ENCODE measurements around the gene TMPO. TPM values are rescaled to one million over a fixed set of nuclear protein-coding genes. Genes with fewer than 3 reads are reported as not detected.

The TMPO gene
- total and polyA plus RNA-seq, 2 of the 4 experiments (the other 2 are of a cell fraction), result 30.0 to 62.0 TPM

DNA sequence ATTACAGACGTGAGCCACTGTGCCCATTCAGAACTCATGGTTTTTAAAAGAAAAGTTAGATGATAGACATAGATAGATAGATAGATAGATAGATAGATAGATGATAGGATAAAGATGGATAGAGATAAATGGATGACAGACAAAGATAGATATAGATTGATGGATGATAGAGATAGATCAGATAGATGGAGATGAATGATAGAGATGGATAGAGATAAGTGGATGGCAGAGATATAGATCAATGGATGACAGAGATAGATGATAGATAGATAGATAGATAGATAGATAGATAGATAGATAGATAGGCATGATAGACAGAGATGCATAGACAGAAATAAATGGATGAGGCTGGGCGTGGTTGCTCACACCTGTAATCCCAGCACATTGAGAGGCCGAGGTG, 64.4 kb downstream of the TMPO start:
- intact Hi-C loops (cut with micrococcal nuclease), result no loop called here

More for the DNA sequence above, 64.4 kb downstream of the TMPO start:
- Histone ChIP-seq H3K9me1 (ENCODE audit: insufficient read depth, low read length) (no peaks in the 10 kb centered on the region), H3K9me3 (ENCODE audit: control insufficient read depth, insufficient read depth, low read length) (no peaks in the 10 kb centered on the region), H3K4me2 (ENCODE audit: low read depth, low read length) (no peak overlapping the region), H3K27ac (ENCODE audit: insufficient read depth, low read length) (no peak overlapping the region), H3K4me3 (ENCODE audit: insufficient read depth, low read depth, low read length) (no peak overlapping the region), H3K4me1 (ENCODE audit: control insufficient read depth, insufficient read depth, low read length) (no peaks in the 10 kb centered on the region), H3K79me1 (ENCODE audit: low read depth in 1 of 2, low read length in 2 of 2) (no peaks in the 10 kb centered on the region), H3K36me3 (ENCODE audit: control insufficient read depth, insufficient read depth, low read length) (no peaks in the 10 kb centered on the region), H3K23ac (ENCODE audit: low read depth, low read length) (no peak overlapping the region), H2BK15ac (ENCODE audit: low read depth, low read length) (no peak overlapping the region), H4K91ac (ENCODE audit: insufficient read depth, low read depth, low read length) (no peak overlapping the region), H2BK120ac (ENCODE audit: low read depth, low read length) (no peak overlapping the region), H2AFZ (replicated peaks; ENCODE audit: low read length, poor library complexity) (no peak overlapping the region), H3K27me3 (ENCODE audit: control insufficient read depth, insufficient read depth, low read length) (no peaks in the 10 kb centered on the region), H3K14ac (replicated peaks; ENCODE audit: low read depth, low read length) (no peak overlapping the region), H4K20me1 (ENCODE audit: insufficient read depth, low read length) (no peaks in the 10 kb centered on the region), H3K56ac (ENCODE audit: extremely low read depth, insufficient read depth, low read length) (no peak overlapping the region), H4K5ac (ENCODE audit: low read depth, low read length) (no peak overlapping the region), H3K18ac (ENCODE audit: low read depth, low read length) (no peak overlapping the region), H4K8ac (ENCODE audit: low read depth in 2 of 2, low read length in 2 of 2) (no peak overlapping the region), H2BK5ac (ENCODE audit: low read depth, low read length, poor library complexity, severe bottlenecking) (no peak overlapping the region), H2AK9ac (replicated peaks; ENCODE audit: low read depth, low read length, poor library complexity) (no peak overlapping the region), H3K4ac (ENCODE audit: low read depth, low read length) (no peak overlapping the region), H2BK20ac (ENCODE audit: low read depth, low read length) (no peak overlapping the region), H3K9ac (ENCODE audit: low read depth, low read length) (no peak overlapping the region), H2AK5ac (ENCODE audit: low read depth, low read length) (no peak overlapping the region)
- WGBS, 2 experiments (ENCODE audit: extremely low coverage in 2 of 2, insufficient read length in 1 of 2), result 89% methylated on average over 3 of the region's 3 CpGs; no CpG with 5 or more reads in 1 of the 2 experiments
- POLR2A ChIA-PET (ENCODE audit: unreplicated experiment), result no interaction called here
- TF ChIP-seq MAZ (IDR thresholded peaks at IDR 0.05; ENCODE audit: borderline replicate concordance, low read depth, low read length) (no peak), RAD21 (IDR thresholded peaks at IDR 0.05; ENCODE audit: low read length) (no peak), CEBPB (IDR thresholded peaks at IDR 0.05; ENCODE audit: low read depth, low read length) (no peak), RCOR1 (IDR thresholded peaks at IDR 0.05; ENCODE audit: insufficient replicate concordance, low read length) (no peak), MXI1 (IDR thresholded peaks at IDR 0.05; ENCODE audit: borderline replicate concordance, low read depth, low read length) (no peak), NFE2L2 (IDR thresholded peaks at IDR 0.05; ENCODE audit: low read depth, low read length) (no peak), RFX5 (IDR thresholded peaks at IDR 0.05; ENCODE audit: low read depth, low read length) (no peak), MAFK (IDR thresholded peaks at IDR 0.05; ENCODE audit: low read depth, low read length) (no peak), POLR2A (IDR thresholded peaks at IDR 0.05; ENCODE audit: low read depth, low read length) (no peak), CHD1 (IDR thresholded peaks at IDR 0.05; ENCODE audit: low read depth, low read length) (no peak), FOS (IDR thresholded peaks at IDR 0.05; ENCODE audit: low read depth, low read length) (no peak), SMC3 (IDR thresholded peaks at IDR 0.05; ENCODE audit: low read depth, low read length) (no peak), BHLHE40 (IDR thresholded peaks at IDR 0.05; ENCODE audit: low read depth, low read length) (no peak)
- TF ChIP-seq, protein P1, sequence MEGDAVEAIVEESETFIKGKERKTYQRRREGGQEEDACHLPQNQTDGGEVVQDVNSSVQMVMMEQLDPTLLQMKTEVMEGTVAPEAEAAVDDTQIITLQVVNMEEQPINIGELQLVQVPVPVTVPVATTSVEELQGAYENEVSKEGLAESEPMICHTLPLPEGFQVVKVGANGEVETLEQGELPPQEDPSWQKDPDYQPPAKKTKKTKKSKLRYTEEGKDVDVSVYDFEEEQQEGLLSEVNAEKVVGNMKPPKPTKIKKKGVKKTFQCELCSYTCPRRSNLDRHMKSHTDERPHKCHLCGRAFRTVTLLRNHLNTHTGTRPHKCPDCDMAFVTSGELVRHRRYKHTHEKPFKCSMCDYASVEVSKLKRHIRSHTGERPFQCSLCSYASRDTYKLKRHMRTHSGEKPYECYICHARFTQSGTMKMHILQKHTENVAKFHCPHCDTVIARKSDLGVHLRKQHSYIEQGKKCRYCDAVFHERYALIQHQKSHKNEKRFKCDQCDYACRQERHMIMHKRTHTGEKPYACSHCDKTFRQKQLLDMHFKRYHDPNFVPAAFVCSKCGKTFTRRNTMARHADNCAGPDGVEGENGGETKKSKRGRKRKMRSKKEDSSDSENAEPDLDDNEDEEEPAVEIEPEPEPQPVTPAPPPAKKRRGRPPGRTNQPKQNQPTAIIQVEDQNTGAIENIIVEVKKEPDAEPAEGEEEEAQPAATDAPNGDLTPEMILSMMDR (conservative IDR thresholded peaks at IDR 0.05; ENCODE audit: low read depth, low read length), result no peak
- TF ChIP-seq, protein P2, sequence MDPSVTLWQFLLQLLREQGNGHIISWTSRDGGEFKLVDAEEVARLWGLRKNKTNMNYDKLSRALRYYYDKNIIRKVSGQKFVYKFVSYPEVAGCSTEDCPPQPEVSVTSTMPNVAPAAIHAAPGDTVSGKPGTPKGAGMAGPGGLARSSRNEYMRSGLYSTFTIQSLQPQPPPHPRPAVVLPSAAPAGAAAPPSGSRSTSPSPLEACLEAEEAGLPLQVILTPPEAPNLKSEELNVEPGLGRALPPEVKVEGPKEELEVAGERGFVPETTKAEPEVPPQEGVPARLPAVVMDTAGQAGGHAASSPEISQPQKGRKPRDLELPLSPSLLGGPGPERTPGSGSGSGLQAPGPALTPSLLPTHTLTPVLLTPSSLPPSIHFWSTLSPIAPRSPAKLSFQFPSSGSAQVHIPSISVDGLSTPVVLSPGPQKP (IDR thresholded peaks at IDR 0.05; ENCODE audit: borderline replicate concordance, low read depth, low read length), result no peak
- TF ChIP-seq, protein P3, sequence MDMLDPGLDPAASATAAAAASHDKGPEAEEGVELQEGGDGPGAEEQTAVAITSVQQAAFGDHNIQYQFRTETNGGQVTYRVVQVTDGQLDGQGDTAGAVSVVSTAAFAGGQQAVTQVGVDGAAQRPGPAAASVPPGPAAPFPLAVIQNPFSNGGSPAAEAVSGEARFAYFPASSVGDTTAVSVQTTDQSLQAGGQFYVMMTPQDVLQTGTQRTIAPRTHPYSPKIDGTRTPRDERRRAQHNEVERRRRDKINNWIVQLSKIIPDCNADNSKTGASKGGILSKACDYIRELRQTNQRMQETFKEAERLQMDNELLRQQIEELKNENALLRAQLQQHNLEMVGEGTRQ (IDR thresholded peaks at IDR 0.05; ENCODE audit: low read depth, low read length), result no peak
- DNase-seq (no peak), ATAC-seq (ENCODE audit: low read depth) (no peak)
- no TSS peak for BruUV-seq (replicated peaks)
- in situ Hi-C loops (cut with MboI; ENCODE audit: low sequenced_read_pairs) (no loop called here), dilution Hi-C loops (cut with HindIII; ENCODE audit: low sequenced_read_pairs, unreplicated experiment) (no loop called here)
- CTCF ChIA-PET, result no interaction called here
